IPS-18c (cell line): ENCODE measurements around the gene TFRC.
"Not testable (repeated sequence)": the region's sequence is repeated elsewhere in the genome, so short reads cannot be mapped to it uniquely, and the experiment has no call there.

Source experiments
- H3K4me3 ChIP-seq: 2 replicates; pipeline ENCODE4 v1.7.0; 2013; ENCODE audit warnings: low read depth, mild to moderate bottlenecking, low read length, moderate library complexity; ENCODE audit not compliant: insufficient read depth
- H3K9me3 ChIP-seq: one replicate; pipeline ENCODE4 v1.6.1; 2013; ENCODE audit warnings: mild to moderate bottlenecking, low read length, moderate library complexity; ENCODE audit not compliant: control insufficient read depth, insufficient read depth

Gene TFRC

GRCh38 chr3:196096382-196096953 is 14.6 kb upstream of the TFRC start:
- H3K9me3 ChIP-seq: no peaks in the 10 kb centered on the region
- H3K4me3 ChIP-seq: no peak overlapping the region

- Histone ChIP-seq H3K9me3 (no peaks in the 10 kb centered on the region), H3K4me3 (no peak overlapping the region)
Observed at GRCh38 chr3:196093317-196094111, 11.6 kb upstream of the TFRC start.

- Histone ChIP-seq H3K4me3 (no peak overlapping the region), H3K9me3 (no peaks in the 10 kb centered on the region)
Observed at GRCh38 chr3:196087906-196088305, 6.0 kb upstream of the TFRC start.

GRCh38 chr3:196082619-196082971 is 705 bp upstream of the TFRC start:
- no peak overlapping the region for H3K4me3 ChIP-seq

GRCh38 chr3:196081002-196081833 is 672 bp downstream of the TFRC start:
- Histone ChIP-seq H3K9me3 (no peaks in the 10 kb centered on the region), H3K4me3 (peak overlapping the region; percentile 72)

More at GRCh38 chr3:196082619-196082971, 705 bp upstream of the TFRC start:
- no peaks in the 10 kb centered on the region for H3K9me3 ChIP-seq

- not testable (repeated sequence) for H3K9me3 ChIP-seq
- peak overlapping the region; percentile 72; the same call in 1 of the 2 replicates for H3K4me3 ChIP-seq
Observed at GRCh38 chr3:196080101-196080846, 1.6 kb downstream of the TFRC start.

GRCh38 chr3:196079682-196080081 is 2.2 kb downstream of the TFRC start:
- Histone ChIP-seq H3K4me3 (no peak overlapping the region), H3K9me3 (no peaks in the 10 kb centered on the region)

- Histone ChIP-seq H3K9me3 (no peaks in the 10 kb centered on the region), H3K4me3 (no peak overlapping the region)
Observed at GRCh38 chr3:196075013-196075412, 6.9 kb downstream of the TFRC start.

- no peaks in the 10 kb centered on the region for H3K9me3 ChIP-seq
Observed at GRCh38 chr3:196073255-196073753, 8.6 kb downstream of the TFRC start.

GRCh38 chr3:196072313-196072712 is 9.6 kb downstream of the TFRC start:
- Histone ChIP-seq H3K4me3 (no peak overlapping the region), H3K9me3 (no peaks in the 10 kb centered on the region)

More at GRCh38 chr3:196073255-196073753, 8.6 kb downstream of the TFRC start:
- no peak overlapping the region for H3K4me3 ChIP-seq

- H3K4me3 ChIP-seq, H3K9me3 ChIP-seq: not testable (repeated sequence)
Observed at GRCh38 chr3:196068812-196069211, 13.1 kb downstream of the TFRC start.

- Histone ChIP-seq H3K4me3 (no peak overlapping the region), H3K9me3 (no peaks in the 10 kb centered on the region)
Observed at GRCh38 chr3:196067439-196067838, 14.5 kb downstream of the TFRC start.

GRCh38 chr3:196063971-196064370 is 17.9 kb downstream of the TFRC start:
- no peak overlapping the region for H3K4me3 ChIP-seq
- H3K9me3 ChIP-seq: no peaks in the 10 kb centered on the region

GRCh38 chr3:196063456-196063855 is 18.4 kb downstream of the TFRC start:
- Histone ChIP-seq H3K4me3 (no peak overlapping the region), H3K9me3 (no peaks in the 10 kb centered on the region)

GRCh38 chr3:196063049-196063448 is 18.8 kb downstream of the TFRC start:
- Histone ChIP-seq H3K4me3 (no peak overlapping the region), H3K9me3 (no peaks in the 10 kb centered on the region)

GRCh38 chr3:196060834-196061233 is 21.1 kb downstream of the TFRC start:
- H3K4me3 ChIP-seq: no peak overlapping the region
- H3K9me3 ChIP-seq: no peaks in the 10 kb centered on the region

GRCh38 chr3:196057760-196058331 is 24.0 kb downstream of the TFRC start:
- no peaks in the 10 kb centered on the region for H3K9me3 ChIP-seq
- H3K4me3 ChIP-seq: no peak overlapping the region
